Measurements from ENCODE around the gene TRAF2.

The TRAF2 gene

GRCh38 chr9:136951541-136952320 is 65.4 kb downstream of the TRAF2 start, which contains the start of gene LCN12:
Gene LCN12, plus strand, starts transcription at chr9:136952273. Its CDS starts 55 bp downstream, at chr9:136952328.
- DNase-seq, result no peak

GRCh38 chr9:136952321-136952850 is 66.1 kb downstream of the TRAF2 start:
- no peak for DNase-seq

- DNase-seq, result no peak
These were observed 66.8 kb downstream of the TRAF2 start for GRCh38 chr9:136952876-136953770.

DNA sequence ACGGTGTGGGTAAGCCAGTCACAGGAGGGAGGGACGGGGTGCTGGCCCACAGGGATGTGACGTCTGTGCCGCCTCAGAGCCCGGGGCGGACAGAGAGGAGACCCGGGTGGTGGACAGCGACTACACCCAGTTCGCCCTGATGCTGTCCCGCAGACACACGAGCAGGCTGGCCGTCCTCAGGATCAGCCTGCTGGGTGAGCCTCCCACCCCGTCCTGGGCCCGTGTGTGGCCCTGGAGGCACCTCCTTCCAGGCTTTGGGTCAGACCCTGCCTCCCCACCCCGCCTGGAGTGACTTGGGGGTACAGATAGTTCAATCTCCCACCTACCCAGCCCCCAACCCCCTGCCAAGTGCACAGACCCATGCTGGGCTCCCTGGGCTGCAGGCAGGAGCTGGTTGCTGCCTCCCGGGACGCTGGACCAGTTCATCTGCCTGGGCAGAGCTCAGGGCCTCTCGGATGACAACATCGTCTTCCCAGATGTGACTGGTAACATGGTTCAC is 67.5 kb downstream of the TRAF2 start:
- DNase-seq, result no peak

DNA sequence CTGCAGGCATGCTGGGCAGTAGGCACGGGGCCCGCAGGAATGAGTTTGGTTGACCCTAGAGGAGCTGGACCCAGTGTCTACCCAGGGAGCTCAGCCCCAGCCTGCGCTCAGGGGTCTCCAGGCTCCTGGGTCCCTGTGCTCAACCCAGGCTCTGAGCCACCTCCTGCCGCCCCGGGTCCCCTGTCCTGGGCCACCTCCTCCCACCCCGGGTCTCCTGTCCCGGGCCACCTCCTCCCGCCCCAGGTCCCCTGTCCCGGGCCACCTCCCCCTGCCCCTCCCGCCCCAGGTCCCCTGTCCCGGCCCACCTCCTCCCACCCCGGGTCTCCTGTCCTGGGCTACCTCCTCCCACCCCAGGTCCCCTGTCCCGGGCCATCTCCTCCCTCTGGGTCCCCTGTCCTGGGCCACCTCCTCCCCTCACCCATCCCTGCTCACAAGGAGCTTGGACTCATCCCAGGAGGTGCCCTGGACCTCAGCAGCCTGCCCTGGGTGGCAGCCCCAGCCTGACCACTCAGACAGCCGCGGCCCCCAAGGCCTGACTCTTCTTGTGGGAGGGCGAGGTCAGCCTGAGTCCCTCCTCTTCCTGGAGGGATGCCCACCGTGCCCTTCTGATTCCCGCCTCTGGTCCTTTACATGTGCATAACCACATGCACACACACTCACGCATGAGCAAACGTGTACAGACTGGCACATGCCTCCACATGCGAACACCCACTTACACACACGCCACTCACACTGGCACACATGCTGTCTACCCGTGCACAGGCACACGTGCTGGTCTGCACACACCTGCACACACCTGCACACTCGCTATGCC is 68.2 kb downstream of the TRAF2 start:
- DNase-seq, result no peak

DNA sequence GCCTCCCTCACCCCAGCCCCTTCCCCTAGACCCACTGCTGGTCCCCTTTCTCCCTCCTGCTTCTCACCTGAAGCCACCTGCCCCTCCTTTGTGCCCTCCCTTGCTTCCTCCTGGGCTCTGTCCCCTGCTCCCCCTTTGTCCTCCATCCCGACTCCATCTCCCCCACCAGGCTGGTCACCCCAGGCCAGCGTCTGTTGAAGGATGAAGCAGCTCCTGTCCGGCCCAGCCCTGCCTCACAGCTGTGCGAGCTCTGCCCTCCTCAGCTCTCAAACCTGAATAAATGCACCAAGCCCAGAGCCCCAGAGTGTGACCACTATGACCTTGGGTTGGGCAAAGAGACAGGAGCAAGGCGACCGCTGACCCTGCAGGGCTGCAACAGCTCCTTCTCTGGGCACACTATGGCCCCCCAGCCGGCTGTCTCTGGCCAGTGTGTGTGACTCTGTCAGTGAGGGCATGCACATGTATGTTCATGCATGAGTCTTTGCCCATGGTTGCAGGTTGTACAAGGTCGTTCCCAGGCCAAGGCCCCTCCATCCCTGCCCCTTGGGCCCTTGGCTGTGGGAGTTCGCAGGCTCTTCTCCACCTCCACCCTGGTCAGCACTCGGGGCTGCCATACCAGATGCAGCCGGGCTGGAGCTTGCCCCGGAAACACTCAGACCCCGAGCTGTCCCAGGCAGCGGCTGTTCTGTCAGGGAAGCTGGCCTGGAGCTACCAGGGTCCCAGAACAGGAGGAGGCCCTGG is 69.1 kb downstream of the TRAF2 start:
- DNase-seq, result no peak

GRCh38 chr9:136955943-136956335 is 69.6 kb downstream of the TRAF2 start:
- DNase-seq, result no peak

GRCh38 chr9:136956604-136957003 is 70.3 kb downstream of the TRAF2 start:
- no peak for DNase-seq

DNA sequence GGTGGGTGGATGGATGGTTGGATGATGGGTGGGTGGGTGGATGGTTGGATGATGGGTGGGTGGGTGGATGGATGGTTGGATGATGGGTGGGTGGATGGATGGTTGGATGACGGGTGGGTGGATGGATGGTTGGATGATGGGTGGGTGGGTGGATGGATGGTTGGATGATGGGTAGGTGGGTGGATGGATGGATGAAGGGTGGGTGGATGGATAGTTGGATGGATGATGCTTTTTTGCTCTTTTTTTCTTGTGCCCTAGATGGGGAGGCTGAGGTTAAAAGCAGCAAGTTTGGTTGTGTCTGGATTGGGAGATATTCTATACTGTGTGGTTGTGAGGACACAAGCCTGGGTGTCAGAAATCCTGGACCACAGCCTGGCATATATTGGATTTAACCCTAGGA is 71.1 kb downstream of the TRAF2 start:
- DNase-seq, result no peak

DNA sequence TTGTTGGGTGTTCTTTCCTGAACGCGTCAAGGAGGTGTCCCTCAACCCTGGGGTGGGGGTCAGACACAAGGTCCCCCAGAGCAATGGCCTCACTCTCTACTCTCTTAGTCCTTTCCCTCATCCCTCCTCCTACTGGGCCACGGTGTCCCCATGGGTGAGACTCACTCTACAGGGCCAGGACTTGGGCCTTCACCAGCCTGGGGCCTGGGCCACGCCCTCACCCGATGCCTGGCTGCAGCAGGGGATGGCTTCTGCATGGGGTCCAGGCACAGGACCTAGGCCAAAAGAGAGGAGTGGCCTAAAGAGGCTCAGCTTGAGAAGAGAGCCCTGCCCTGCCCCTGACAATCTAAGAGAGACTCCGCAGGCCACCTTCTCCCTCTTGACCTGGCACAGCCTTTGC is 71.6 kb downstream of the TRAF2 start:
- DNase-seq, result no peak

GRCh38 chr9:136958473-136958872 is 72.2 kb downstream of the TRAF2 start:
- DNase-seq, result no peak

GRCh38 chr9:136958898-136959850 is 72.9 kb downstream of the TRAF2 start:
- DNase-seq, result no peak

DNA sequence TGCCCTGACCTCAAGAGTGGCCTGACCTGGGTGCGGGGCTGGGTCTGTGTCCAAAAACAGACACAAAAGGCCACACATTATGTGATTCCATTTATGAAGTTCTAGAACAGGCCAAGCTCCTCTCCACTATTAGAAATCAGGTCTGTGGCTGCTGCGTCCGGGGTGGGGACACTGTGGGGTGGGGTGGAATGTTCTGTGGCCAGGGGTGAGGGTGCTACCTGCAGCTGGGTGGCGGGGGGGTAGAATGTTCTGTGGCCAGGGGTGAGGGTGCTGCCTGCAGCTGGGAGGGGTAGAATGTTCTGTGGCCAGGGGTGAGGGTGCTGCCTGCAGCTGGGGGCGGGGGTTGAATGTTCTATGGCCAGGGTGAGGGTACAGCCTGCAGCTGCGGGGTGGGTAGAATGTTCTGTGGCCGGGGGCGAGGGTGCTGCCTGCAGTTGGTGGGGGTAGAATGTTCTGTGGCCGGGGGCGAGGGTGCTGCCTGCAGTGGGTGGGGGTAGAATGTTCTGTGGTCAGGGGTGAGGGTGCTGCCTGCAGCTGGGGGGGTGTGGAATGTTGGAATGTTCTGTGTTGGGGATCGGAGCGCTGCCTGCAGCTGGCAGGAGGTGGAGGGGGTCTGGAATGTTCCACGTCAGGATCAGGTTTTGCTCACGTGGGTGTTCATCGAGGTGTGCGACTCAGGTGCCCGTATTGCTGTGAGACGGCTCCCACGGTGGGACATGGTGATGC is 74.1 kb downstream of the TRAF2 start:
- DNase-seq, result peak; percentile 47

- DNase-seq, result no peak
These were observed 74.6 kb downstream of the TRAF2 start for GRCh38 chr9:136960938-136961275.

DNA sequence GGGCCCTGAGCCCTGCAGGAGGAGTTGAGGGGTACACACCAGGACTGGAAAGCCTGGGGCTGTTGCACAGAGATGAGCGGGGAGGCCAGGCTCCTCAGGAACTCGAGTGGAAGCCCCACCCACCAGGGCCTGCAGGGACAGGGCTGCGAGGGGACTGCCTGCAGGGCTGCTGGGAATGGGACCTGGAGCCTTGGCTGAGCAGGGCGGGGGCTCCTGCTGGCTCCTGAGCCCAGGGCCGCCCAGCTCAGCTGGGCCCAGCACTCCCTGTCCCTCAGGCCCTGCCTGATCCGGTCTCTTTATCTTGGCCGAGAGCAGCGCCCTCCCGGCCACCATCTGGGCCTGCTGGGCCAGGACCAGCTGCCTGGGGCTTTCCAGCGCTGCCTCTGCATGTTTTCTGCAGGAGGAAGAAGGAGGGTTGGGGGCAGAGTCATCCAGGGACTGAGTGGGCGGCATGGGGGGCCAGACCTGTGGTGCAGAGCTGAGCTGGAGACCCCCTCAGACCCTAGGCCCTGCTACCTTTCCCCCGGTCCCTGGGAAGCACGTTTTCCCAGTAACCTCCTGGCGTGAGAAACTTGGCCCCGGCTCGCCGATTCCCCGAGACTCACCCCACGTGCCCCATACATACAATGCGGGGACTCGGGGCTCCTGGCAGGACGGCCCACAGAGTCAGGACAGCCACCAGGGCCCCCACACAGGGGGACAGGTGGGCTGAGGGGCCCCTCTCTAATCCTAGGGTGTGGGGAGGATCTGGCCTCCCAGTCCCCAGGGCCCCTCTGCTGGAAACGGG is 75.2 kb downstream of the TRAF2 start:
- no peak for DNase-seq

DNA sequence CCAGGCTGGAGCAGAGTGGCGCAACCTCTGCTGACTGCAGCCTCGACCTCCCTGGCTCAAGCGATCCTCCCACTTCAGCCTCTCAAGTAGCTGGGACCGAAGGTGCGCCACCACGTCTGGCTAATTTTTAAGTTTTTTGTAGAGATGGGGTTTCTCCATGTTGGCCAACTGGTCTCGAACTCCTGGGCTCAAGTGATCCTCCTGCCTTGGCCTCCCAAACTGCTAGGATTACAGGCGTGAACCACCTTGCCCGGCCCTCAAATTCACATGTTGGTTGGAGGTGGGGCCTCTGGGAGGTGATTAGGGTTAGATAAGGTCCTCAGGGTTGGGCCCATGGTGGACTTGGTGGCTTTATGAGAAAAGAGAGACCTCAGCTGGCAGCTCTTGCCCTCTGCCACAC is 75.8 kb downstream of the TRAF2 start:
- DNase-seq, result no peak

DNA sequence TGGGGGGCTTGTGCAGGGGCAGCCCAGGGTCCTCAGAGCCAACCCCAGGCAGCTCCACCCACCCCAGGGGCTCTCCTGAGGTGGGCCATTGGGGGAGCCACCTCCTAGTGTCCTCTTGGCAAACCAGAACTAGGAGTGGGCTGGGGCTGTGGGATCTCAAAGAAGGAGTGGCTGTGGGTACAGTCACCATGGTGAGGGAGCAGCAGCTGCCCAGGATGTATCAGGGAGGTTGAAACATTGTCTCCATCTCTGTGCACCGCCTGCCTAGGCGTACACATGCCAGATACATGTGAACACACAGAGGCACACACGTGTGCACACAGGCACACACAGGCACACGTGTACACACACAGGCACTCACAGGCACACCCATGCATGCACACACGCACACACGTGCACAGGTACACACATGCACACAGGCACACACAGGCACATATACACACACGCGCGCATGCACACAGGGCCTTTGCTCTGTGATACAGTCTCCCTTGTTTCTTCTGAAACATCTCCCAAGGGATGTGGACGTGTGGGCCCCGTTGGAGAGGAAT is 76.5 kb downstream of the TRAF2 start:
- DNase-seq, result no peak

DNA sequence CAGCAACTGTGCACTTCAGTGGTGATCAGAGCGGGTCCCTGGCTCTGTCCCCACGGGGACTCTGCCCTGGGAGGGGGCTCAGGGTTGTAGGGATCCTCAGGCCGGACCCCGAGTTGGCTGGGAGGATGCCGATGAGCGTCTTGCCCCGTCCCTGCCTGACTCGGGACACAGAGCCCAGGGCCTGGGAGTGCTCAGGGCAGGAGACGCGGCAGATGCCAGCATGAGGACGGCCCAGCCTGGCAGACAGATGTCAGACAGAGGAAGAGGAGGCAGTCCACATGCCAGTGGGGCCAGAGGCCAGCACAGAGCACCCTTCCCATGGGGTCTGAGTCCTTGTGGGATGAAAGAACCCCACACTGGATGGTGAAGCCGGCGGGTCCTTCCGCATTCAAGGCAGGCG is 77.0 kb downstream of the TRAF2 start:
- no peak for DNase-seq

DNA sequence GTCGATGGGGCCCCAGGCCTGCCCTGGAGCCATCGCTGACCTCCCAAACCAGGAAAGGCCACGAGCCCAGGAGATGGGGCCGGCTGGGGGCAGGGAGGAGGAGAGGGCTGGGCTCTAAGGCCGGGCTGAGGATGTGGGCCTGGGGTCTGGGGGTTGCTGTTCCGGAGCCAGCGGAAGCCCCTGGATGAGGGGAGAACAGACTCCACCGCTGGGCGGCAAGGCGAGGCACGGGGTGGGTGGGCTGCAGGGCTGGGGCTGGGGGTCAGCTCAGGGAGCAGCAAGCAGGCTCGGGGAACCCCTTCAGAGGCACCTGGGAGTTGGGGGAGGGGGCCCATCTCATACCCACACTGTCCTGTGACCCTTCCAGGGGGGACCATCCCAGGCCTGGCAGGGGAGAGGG is 77.4 kb downstream of the TRAF2 start:
- DNase-seq, result no peak

All from CD4-positive, alpha-beta T cell treated with Interferon gamma for 1 hour (primary cell).